ENCODE measurements around the gene KRTAP10-12. TPM values are rescaled to one million over a fixed set of nuclear protein-coding genes. Genes with fewer than 3 reads are reported as not detected.

KRTAP10-12 gene
- total and polyA plus RNA-seq, 10 of the 15 experiments (the other 5 are each of a cell fraction or from before 2014, with no cell fraction given), result not detected

GRCh38 chr21:44664691-44665090 is 32.3 kb upstream of the KRTAP10-12 start (continued):
- TF ChIP-seq ZNF207 (IDR thresholded peaks at IDR 0.05; ENCODE audit: borderline replicate concordance) (no peak), GABPA (IDR thresholded peaks at IDR 0.05; ENCODE audit: low read depth) (no peak), CBFB (IDR thresholded peaks at IDR 0.05; ENCODE audit: low read depth) (no peak), IKZF1 (conservative IDR thresholded peaks at IDR 0.05) (no peak)

GRCh38 chr21:44666401-44667320 is 30.3 kb upstream of the KRTAP10-12 start, which contains the start of gene KRTAP12-2:
Gene KRTAP12-2, minus strand, starts transcription at chr21:44666927. Its CDS starts 41 bp downstream, at chr21:44666886.
- Histone ChIP-seq H3K27me3 (replicated peaks in 1 of 2; ENCODE audit: control insufficient read depth in 2 of 2, insufficient read depth in 2 of 2, low read length in 1 of 2) (no peaks in the 10 kb centered on the region), H3K4me2 (ENCODE audit: control insufficient read depth, insufficient read depth) (no peak within 1 kb of the TSS), H2AFZ (ENCODE audit: control insufficient read depth, low read depth, low read length) (no peak within 1 kb of the TSS), H3K9ac (ENCODE audit: control insufficient read depth, insufficient read depth, low read length) (no peak within 1 kb of the TSS), H3K4me1 (ENCODE audit: control insufficient read depth, insufficient read depth, low read length) (no peaks in the 10 kb centered on the region), H3K79me2 (ENCODE audit: control insufficient read depth, insufficient read depth, low read length) (no peaks in the 10 kb centered on the region), H4K20me1 (ENCODE audit: control insufficient read depth, insufficient read depth) (no peaks in the 10 kb centered on the region), H3K4me3 (no peak within 1 kb of the TSS), H3K9me3 (replicated peaks; ENCODE audit: control insufficient read depth, insufficient read depth, low read length) (no peaks in the 10 kb centered on the region; the same call in 2 of the 3 replicates), H3K27ac (ENCODE audit: control insufficient read depth, insufficient read depth) (no peak within 1 kb of the TSS), H3K36me3 (ENCODE audit: control insufficient read depth in 2 of 2, insufficient read depth in 2 of 2, low read length in 1 of 2) (no peaks in the 10 kb centered on the region)
- intact Hi-C loops (cut with micrococcal nuclease; ENCODE audit: unreplicated experiment) (no loop called here), in situ Hi-C loops (cut with MboI) (no loop called here)
- 15% methylated on average over 19 of the region's 19 CpGs for WGBS (ENCODE audit: insufficient coverage, insufficient replicate concordance, low lambda C conversion rate, missing lambda C conversion rate)
- POLR2A ChIA-PET, result no interaction called here
- no peak for ATAC-seq
- RAD21 ChIA-PET (ENCODE audit: unreplicated experiment), result no interaction called here
- CTCF ChIA-PET, result interaction anchor here (0.6 kb wide), 1 partner anchor 87 kb away, joined by 3 read pairs; no protein-coding TSS in a partner anchor
- no peak for FAIRE-seq
- DNase-seq (ENCODE audit: low read depth, low spot score), result no peak
- TF ChIP-seq TAF1 (IDR thresholded peaks at IDR 0.05; ENCODE audit: borderline replicate concordance, low read depth, low read length) (no peak), ATF3 (IDR thresholded peaks at IDR 0.05; ENCODE audit: borderline replicate concordance, extremely low read depth, low read depth, low read length) (no peak)
- no TSS peak for BruUV-seq (replicated peaks)
- SMC1A ChIA-PET (ENCODE audit: uncharacterized antibody, unreplicated experiment), result no interaction called here
